ENCODE results near the gene ZNF740.

Gene ZNF740

DNA sequence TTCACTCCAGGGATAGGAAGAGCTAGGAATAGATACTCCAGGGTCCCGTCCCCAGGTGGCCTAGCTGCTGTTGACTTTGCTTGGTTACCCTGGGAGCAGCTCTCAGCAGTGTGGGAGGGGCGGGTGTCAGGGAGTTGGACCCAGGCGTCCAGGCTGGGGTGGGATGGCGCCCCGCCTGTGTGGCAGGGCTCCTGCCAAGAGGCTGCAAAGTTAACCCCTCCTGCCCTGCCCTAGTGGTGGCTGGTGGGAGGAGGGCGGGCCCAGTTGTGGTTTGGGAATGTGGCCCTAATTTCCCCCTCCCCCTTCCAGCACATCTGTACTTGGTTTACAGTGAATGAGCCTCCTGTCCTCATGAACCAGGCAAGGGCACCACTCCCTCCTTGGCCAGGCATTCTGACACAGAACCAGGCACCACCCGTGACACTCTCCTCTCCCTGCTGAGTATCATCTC lies 53.2 kb downstream of the ZNF740 start:
- peaks cover 12% of the 10 kb centered on the region for H3K4me1 ChIP-seq (ENCODE audit: control insufficient read depth, insufficient read depth, low read length)
- H3K4me3 ChIP-seq (ENCODE audit: low read depth, low read length): no peak overlapping the region
- ChIA-PET CTCF (interaction anchor here (0.6 to 1.7 kb wide), 2 partner anchors 9 to 65 kb away, joined by 3 read pairs; no protein-coding TSS in a partner anchor), POLR2A (interaction anchor here (0.8 kb wide), 1 partner anchor 14 kb away, joined by 3 read pairs; no protein-coding TSS in a partner anchor)
- no peak overlapping the region for H3K27ac ChIP-seq (ENCODE audit: extremely low read depth, low read depth, low read length)
- H3K9me3 ChIP-seq (ENCODE audit: control insufficient read depth, insufficient read depth, low read depth, low read length): no peaks in the 10 kb centered on the region
- peak; percentile 91 for TF ChIP-seq KLF1 (tag by site-specific recombination; IDR thresholded peaks at IDR 0.05)
- no peak for TF ChIP-seq SP7 (tag by site-specific recombination; IDR thresholded peaks at IDR 0.05)
- no peak for TF ChIP-seq ZNF169 (tag by site-specific recombination; IDR thresholded peaks at IDR 0.05)
- no peak for TF ChIP-seq OVOL3 (tag by site-specific recombination; IDR thresholded peaks at IDR 0.05)
- TF ChIP-seq ZIC2 (tag by site-specific recombination; IDR thresholded peaks at IDR 0.05): peak; percentile 50; the same call in 1 of the 2 replicates
- TF ChIP-seq, protein P1, sequence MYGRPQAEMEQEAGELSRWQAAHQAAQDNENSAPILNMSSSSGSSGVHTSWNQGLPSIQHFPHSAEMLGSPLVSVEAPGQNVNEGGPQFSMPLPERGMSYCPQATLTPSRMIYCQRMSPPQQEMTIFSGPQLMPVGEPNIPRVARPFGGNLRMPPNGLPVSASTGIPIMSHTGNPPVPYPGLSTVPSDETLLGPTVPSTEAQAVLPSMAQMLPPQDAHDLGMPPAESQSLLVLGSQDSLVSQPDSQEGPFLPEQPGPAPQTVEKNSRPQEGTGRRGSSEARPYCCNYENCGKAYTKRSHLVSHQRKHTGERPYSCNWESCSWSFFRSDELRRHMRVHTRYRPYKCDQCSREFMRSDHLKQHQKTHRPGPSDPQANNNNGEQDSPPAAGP (tag by site-specific recombination; IDR thresholded peaks at IDR 0.05): peak; percentile 89
- TF ChIP-seq, protein P2, sequence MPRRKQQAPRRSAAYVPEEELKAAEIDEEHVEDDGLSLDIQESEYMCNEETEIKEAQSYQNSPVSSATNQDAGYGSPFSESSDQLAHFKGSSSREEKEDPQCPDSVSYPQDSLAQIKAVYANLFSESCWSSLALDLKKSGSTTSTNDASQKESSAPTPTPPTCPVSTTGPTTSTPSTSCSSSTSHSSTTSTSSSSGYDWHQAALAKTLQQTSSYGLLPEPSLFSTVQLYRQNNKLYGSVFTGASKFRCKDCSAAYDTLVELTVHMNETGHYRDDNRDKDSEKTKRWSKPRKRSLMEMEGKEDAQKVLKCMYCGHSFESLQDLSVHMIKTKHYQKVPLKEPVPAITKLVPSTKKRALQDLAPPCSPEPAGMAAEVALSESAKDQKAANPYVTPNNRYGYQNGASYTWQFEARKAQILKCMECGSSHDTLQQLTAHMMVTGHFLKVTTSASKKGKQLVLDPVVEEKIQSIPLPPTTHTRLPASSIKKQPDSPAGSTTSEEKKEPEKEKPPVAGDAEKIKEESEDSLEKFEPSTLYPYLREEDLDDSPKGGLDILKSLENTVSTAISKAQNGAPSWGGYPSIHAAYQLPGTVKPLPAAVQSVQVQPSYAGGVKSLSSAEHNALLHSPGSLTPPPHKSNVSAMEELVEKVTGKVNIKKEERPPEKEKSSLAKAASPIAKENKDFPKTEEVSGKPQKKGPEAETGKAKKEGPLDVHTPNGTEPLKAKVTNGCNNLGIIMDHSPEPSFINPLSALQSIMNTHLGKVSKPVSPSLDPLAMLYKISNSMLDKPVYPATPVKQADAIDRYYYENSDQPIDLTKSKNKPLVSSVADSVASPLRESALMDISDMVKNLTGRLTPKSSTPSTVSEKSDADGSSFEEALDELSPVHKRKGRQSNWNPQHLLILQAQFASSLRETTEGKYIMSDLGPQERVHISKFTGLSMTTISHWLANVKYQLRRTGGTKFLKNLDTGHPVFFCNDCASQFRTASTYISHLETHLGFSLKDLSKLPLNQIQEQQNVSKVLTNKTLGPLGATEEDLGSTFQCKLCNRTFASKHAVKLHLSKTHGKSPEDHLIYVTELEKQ (tag by site-specific recombination; IDR thresholded peaks at IDR 0.05; ENCODE audit: borderline replicate concordance): no peak
- H3K36me3 ChIP-seq (ENCODE audit: control insufficient read depth in 2 of 2, insufficient read depth in 1 of 2, low read length in 2 of 2): no peaks in the 10 kb centered on the region

DNA sequence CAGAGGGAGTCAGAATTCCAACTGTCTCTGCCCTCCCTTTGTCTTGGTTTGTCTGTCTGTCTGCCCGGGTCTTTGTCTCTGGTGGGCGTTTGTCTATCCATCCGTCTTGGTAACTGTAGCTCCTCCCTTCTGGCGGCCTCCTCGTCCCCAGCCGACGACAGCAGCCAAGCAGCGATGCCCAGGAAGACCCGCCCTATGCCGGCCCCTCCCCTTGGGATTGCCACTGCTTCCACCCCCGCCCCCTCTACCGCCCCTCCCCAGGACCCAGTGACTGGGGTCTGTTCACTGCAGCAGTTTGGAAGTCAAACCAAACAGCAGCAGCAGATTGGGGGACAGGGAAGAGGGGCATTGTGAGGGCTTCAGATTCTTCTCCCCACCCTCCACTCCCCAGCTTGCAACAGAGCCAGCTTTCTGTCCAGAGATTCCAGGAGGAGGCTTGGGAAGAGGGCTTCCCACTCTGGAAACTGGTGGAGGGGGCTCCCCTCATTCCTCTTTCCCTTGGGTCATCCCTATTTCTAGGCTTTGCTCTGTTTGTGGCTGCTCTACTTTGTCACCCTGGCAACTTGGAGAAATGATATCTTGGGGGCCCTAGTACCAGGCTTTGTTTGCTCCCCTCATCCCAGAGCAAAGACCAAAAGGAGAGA lies 53.9 kb downstream of the ZNF740 start:
- H3K27ac ChIP-seq (ENCODE audit: extremely low read depth, low read depth, low read length): no peak overlapping the region
- H3K4me3 ChIP-seq (ENCODE audit: low read depth, low read length): no peak overlapping the region
- ChIA-PET POLR2A (interaction anchor here (0.5 to 0.8 kb wide), 3 partner anchors 11 to 68 kb away, joined by 3 read pairs; no protein-coding TSS in a partner anchor), CTCF (interaction anchor here (1.7 kb wide), 1 partner anchor 10 kb away, joined by 3 read pairs; no protein-coding TSS in a partner anchor)
- H3K4me1 ChIP-seq (ENCODE audit: control insufficient read depth, insufficient read depth, low read length): peaks cover 12% of the 10 kb centered on the region
- H3K9me3 ChIP-seq (ENCODE audit: control insufficient read depth, insufficient read depth, low read depth, low read length): no peaks in the 10 kb centered on the region
- no peak for TF ChIP-seq ZNF350 (tag by site-specific recombination; IDR thresholded peaks at IDR 0.05)
- TF ChIP-seq BCL11A (tag by site-specific recombination; IDR thresholded peaks at IDR 0.05; ENCODE audit: low read depth): no peak
- TF ChIP-seq SP3 (tag by site-specific recombination; IDR thresholded peaks at IDR 0.05): peak; percentile 57; the same call in 1 of the 2 replicates
- peak; percentile 61; the same call in 1 of the 2 replicates for TF ChIP-seq IKZF3 (tag by site-specific recombination; IDR thresholded peaks at IDR 0.05)
- TF ChIP-seq, protein P3, sequence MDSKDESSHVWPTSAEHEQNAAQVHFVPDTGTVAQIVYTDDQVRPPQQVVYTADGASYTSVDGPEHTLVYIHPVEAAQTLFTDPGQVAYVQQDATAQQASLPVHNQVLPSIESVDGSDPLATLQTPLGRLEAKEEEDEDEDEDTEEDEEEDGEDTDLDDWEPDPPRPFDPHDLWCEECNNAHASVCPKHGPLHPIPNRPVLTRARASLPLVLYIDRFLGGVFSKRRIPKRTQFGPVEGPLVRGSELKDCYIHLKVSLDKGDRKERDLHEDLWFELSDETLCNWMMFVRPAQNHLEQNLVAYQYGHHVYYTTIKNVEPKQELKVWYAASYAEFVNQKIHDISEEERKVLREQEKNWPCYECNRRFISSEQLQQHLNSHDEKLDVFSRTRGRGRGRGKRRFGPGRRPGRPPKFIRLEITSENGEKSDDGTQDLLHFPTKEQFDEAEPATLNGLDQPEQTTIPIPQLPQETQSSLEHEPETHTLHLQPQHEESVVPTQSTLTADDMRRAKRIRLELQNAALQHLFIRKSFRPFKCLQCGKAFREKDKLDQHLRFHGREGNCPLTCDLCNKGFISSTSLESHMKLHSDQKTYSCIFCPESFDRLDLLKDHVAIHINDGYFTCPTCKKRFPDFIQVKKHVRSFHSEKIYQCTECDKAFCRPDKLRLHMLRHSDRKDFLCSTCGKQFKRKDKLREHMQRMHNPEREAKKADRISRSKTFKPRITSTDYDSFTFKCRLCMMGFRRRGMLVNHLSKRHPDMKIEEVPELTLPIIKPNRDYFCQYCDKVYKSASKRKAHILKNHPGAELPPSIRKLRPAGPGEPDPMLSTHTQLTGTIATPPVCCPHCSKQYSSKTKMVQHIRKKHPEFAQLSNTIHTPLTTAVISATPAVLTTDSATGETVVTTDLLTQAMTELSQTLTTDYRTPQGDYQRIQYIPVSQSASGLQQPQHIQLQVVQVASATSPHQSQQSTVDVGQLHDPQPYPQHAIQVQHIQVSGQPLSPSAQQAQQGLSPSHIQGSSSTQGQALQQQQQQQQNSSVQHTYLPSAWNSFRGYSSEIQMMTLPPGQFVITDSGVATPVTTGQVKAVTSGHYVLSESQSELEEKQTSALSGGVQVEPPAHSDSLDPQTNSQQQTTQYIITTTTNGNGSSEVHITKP (tag by site-specific recombination; IDR thresholded peaks at IDR 0.05): peak; percentile 47; the same call in 1 of the 2 replicates
- TF ChIP-seq, protein P4, sequence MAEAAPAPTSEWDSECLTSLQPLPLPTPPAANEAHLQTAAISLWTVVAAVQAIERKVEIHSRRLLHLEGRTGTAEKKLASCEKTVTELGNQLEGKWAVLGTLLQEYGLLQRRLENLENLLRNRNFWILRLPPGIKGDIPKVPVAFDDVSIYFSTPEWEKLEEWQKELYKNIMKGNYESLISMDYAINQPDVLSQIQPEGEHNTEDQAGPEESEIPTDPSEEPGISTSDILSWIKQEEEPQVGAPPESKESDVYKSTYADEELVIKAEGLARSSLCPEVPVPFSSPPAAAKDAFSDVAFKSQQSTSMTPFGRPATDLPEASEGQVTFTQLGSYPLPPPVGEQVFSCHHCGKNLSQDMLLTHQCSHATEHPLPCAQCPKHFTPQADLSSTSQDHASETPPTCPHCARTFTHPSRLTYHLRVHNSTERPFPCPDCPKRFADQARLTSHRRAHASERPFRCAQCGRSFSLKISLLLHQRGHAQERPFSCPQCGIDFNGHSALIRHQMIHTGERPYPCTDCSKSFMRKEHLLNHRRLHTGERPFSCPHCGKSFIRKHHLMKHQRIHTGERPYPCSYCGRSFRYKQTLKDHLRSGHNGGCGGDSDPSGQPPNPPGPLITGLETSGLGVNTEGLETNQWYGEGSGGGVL (tag by site-specific recombination; IDR thresholded peaks at IDR 0.05): 0 out of 2 replicates have a peak, but pooled peaks have one; percentile 27
- TF ChIP-seq, protein P5, sequence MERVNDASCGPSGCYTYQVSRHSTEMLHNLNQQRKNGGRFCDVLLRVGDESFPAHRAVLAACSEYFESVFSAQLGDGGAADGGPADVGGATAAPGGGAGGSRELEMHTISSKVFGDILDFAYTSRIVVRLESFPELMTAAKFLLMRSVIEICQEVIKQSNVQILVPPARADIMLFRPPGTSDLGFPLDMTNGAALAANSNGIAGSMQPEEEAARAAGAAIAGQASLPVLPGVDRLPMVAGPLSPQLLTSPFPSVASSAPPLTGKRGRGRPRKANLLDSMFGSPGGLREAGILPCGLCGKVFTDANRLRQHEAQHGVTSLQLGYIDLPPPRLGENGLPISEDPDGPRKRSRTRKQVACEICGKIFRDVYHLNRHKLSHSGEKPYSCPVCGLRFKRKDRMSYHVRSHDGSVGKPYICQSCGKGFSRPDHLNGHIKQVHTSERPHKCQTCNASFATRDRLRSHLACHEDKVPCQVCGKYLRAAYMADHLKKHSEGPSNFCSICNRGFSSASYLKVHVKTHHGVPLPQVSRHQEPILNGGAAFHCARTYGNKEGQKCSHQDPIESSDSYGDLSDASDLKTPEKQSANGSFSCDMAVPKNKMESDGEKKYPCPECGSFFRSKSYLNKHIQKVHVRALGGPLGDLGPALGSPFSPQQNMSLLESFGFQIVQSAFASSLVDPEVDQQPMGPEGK (tag by site-specific recombination; IDR thresholded peaks at IDR 0.05): peak; percentile 43; the same call in 1 of the 2 replicates
- TF ChIP-seq SP2 (tag by site-specific recombination; IDR thresholded peaks at IDR 0.05): peak; percentile 50
- H3K36me3 ChIP-seq (ENCODE audit: control insufficient read depth in 2 of 2, insufficient read depth in 1 of 2, low read length in 2 of 2): no peaks in the 10 kb centered on the region
